Erythroblast (primary cell): ENCODE measurements around the gene PQBP1.

ENCODE experiments used
- GATA1 ChIP-seq: IDR thresholded peaks from 2 replicates; pipeline ENCODE4 v1.6.1; 2011; ENCODE audit warnings: low read depth, mild to moderate bottlenecking, control low read depth, low read length, moderate library complexity
- POLR2A ChIP-seq: IDR thresholded peaks from 2 replicates; pipeline ENCODE4 v1.6.1; 2011; ENCODE audit warnings: mild to moderate bottlenecking, low read length

DNA sequence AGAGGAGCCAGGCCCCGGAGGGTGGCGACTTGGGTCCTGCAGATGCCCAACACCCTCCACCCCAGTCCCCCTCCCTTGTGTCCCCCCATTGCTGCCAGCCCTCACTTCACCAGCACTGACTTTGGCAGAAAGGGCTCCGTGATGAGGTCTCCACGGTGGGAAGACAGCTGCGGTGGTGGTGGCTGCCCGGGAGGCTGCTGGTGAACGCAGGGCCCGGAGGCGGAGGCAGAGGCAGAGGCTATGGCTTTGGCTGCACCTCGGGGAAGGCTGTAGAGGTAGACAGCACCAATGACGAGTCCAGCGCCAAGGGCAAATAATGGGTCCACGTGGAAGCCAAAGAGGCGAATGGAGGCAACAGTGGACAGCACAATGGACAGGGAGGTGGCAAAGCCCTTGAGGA, 6.9 kb downstream of the PQBP1 start:
- TF ChIP-seq POLR2A (no peak), GATA1 (no peak)
